Myocyte (in vitro differentiated cells): ENCODE measurements around the gene MYPN. TPM values are rescaled to one million over a fixed set of nuclear protein-coding genes. Genes with fewer than 3 reads are reported as not detected.
"Not testable (repeated sequence)": the region's sequence is repeated elsewhere in the genome, so short reads cannot be mapped to it uniquely, and the experiment has no call there.

Experiments
- DNase-seq: peaks from one replicate; pipeline ENCODE4 v3.0.0-alpha.2; 2012; ENCODE audit warnings: low read depth
- polyA plus RNA-seq: library from polyadenylated mRNA; unstranded; fragments of >200 nt; gene quantifications from one replicate; pipeline ENCODE4 v1.2.1, GENCODE V29; 2012; ENCODE audit warnings: missing spikeins
- total RNA-seq: library from RNA; depleted of rRNA; stranded (reverse); fragments of >200 nt; gene quantifications from 2 replicates; pipeline ENCODE4 v1.2.3, GENCODE V29; 2014

Gene MYPN, protein sequence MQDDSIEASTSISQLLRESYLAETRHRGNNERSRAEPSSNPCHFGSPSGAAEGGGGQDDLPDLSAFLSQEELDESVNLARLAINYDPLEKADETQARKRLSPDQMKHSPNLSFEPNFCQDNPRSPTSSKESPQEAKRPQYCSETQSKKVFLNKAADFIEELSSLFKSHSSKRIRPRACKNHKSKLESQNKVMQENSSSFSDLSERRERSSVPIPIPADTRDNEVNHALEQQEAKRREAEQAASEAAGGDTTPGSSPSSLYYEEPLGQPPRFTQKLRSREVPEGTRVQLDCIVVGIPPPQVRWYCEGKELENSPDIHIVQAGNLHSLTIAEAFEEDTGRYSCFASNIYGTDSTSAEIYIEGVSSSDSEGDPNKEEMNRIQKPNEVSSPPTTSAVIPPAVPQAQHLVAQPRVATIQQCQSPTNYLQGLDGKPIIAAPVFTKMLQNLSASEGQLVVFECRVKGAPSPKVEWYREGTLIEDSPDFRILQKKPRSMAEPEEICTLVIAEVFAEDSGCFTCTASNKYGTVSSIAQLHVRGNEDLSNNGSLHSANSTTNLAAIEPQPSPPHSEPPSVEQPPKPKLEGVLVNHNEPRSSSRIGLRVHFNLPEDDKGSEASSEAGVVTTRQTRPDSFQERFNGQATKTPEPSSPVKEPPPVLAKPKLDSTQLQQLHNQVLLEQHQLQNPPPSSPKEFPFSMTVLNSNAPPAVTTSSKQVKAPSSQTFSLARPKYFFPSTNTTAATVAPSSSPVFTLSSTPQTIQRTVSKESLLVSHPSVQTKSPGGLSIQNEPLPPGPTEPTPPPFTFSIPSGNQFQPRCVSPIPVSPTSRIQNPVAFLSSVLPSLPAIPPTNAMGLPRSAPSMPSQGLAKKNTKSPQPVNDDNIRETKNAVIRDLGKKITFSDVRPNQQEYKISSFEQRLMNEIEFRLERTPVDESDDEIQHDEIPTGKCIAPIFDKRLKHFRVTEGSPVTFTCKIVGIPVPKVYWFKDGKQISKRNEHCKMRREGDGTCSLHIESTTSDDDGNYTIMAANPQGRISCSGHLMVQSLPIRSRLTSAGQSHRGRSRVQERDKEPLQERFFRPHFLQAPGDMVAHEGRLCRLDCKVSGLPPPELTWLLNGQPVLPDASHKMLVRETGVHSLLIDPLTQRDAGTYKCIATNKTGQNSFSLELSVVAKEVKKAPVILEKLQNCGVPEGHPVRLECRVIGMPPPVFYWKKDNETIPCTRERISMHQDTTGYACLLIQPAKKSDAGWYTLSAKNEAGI (N-terminal part only)
- 119 and 131 TPM in 2 replicates for total RNA-seq
- polyA plus RNA-seq, result 15.6 TPM

DNA sequence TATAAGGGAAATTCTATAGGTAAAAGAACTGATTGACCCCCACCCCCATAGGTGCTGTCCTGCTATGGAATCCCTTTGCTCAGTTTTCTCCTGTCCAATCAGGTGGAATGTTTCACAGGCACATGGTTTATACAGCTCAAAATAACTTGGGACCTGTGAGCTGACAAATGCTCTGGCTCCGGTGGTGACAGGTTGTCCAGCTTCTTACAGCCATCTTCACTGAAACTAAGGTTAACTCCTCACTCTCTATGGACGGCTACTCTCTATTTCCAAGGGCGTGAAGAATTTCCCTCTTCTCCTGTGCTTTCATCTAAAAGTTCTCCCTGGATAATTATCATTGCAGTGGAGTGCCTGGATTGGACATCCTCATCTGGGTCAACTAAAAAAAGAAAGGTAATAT, at the start of gene MYPN:
TSS of gene MYPN (plus strand) at position 158 of the 400 bp plus-strand sequence. CDS start 11,951 bp downstream, outside the sequence.
- DNase-seq, result peak; percentile 88

DNA sequence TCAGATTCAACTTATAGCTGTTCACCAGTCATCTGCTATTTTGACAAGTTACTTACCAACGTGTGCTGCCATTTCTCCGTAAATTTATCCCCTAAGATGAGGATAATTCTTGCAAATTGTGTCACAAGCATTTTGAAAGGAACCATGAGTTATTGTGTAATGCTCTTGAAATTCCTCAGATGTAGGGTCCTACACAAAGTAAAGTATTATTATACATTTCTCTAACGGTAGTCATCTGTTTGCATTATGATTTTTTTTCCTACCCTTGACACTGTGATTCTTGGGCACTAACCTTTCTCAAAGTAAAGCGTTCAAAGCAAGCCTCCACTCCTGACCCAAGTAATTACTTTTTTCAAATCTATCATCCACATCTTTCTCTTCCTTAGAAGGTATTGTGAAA, 42.3 kb upstream of the MYPN start:
- DNase-seq, result no peak

DNA sequence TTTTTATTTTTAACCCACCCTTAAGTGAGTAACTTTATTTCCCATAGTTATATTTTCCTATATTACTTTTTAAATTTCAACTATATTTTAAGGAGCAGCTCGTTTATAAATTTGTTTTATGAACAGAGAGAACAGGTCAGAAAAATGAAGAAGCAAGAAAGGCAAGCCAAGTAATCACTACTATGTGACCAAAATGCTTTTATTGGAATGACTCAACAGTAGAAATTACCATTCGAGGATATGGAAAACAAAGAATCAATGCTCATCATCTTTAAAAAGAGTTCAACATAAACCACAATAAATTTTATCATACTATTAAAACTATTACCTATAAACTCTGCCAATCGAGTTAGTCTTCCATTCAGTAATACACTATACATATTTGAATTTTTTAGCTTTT, 41.8 kb upstream of the MYPN start:
- no peak for DNase-seq

DNA sequence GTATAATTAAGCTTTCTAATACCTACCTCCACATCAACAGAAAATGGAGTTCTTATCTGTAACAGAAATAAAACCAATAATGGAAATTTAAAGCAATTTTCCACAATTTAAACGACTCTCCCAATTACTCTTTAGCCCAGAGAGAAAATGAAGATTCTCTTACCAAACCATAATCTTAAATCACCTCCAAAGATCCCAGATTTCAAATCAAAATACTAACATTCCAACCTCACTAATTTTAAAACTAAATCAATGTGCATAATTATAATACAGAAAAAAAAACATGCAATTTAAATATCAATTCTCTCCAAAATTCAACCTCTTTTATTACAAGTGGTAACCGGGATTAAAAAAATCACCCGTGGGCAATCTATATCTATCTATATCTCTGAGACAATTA, 35.7 kb upstream of the MYPN start:
- no peak for DNase-seq

DNA sequence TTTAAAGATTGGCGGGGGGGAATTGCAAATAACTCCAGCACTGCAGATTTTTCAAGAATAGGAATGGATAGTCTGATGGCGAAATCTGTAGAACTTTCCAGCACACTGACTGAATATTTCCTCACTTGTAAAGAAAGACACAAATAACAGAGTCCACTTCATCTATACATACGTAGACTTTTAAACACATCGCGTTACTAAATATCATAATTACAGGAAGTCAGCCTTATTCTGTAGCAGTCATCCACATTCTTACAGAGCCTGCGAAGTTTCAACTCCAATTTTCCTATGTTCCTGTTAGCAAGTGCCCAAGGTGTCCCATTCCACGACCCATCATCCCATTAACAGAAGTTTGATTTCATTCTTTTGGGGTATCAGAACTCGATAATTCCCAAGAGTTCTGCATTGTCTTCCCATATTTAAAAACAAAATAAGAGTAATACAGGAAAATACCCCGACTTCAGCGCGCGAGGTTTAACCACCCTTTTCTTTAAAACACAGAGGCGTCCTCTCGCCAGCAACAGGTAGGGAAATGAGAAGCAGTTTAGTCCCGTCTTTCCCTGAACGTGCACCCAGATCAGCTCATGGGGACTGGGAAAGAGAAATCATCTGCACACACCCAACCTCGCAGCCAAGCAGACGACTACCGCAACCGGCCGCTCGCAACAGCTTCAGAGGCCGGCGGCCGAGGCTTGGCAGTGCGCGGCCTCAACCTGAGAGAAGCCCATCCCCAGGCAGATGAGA, 35.1 kb upstream of the MYPN start:
- no peak for DNase-seq

DNA sequence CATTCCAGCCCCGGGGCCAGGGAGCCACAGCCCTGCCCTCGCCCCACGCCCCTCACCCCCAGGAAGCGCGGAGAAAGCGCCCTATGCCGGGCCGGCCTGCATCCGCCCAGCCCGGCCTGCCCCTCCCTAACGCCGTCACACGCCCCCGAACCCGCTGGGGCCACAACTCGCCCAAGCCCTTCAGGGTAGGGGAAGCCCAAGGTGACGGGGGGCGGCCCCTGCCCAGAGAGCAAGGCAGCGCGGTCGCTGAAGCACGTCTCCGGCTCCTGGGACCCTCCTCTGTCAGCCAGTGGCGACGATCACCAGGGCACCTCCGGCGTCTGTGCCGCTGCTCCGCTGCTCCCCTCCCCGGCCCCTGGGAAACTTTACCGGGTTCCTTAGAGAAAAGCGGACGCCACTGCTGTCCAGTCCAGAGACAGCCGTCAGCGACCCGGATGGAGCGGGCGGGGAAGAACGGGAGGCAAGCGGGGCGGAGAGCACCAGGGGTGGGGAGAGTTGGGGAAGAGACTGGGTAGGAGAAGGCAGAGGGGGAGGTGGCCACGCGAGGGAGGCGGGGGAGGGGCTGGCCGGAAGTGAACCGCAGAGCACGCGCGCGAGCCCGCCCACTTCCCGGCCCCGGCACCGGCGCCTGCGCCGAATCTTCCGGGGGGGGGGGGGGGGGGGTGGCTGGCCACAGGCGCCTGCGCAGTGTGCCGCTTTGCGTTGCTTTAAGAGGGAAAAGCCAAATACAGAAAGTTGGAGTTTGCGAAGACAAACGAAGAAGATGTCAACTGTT, 34.3 kb upstream of the MYPN start, which contains the start of gene HERC4:
TSS of gene HERC4 (minus strand) at position 509 of the 775 bp plus-strand sequence. CDS start 2,175 bp downstream, outside the sequence.
- DNase-seq, result peak; percentile 96

DNA sequence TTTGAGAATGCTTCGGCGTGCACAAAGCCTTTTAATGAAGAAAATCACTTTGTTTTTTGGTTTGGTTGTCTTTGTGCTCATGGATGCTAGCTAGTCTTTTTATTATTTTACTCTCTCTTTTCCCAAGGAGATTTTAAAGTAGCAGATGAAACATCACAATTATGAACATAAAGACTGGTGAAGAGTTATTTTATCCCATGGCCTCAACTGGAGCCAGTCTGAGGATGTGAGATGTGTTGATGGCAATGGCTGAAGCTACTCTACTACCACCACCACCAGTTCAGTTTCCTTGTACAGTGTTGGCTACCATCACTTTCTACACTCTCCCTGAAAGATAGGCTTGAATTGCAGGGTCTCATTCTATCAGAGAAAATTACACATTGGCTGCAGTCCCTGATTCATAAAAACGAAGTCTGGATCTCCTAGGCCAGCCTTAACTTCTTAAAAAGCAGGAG, 33.7 kb upstream of the MYPN start:
- DNase-seq, result no peak

DNA sequence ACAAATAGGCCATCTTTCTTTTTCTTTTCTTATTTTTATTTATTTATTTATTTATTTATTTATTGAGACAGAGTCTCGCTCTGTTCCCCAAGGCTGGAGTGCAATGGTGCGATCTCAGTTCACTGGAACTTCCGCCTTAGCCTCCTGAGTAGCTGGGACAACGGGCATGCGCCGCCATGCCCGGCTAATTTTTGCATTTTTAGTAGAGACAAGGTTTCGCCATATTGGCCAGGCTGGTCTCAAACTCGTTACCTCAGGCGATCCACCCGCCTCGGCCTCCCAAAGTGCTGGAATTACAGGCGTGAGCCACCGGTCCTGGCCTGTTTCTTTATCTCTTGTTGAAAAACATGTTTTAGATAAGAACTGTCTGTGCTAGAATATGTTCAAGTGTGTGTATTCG, 33.2 kb upstream of the MYPN start:
- not testable (repeated sequence) for DNase-seq

DNA sequence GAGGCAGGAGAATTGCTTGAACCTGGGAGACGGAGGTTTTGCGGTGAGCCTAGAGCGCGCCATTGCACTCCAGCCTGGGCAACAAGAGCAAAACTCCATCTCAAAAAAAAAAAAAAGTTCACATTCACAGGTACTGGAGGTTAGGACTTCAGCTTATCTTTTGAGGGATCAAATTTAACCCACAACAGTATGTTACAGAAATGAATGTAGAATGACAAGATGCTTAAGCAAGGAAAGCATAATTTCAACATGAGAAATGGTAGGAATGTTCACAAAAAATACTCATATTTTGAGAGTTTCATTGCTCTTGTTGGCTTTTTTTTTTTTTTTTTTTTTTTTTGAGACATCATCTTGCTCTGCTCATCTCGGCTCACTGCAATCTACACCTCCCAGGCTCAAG, 32.3 kb upstream of the MYPN start:
- DNase-seq, result no peak

DNA sequence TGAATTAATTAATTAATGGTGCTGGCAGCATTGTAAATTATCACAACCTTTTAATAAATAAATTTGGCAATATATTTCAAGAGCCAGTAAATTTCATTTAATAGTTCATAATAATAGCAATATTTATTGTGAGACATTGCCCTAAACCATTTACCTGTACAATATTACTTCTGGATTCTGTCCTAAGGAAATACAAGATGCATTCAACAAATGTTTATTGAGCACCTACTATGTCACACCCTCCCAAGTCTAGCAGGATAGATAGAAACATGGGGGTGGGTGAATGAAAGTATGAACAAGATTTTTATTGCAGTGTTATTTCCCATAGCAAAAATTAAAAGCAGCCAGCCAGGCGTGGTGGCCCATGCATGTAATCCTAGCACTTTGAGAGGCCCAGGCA, 29.9 kb upstream of the MYPN start:
- no peak for DNase-seq

DNA sequence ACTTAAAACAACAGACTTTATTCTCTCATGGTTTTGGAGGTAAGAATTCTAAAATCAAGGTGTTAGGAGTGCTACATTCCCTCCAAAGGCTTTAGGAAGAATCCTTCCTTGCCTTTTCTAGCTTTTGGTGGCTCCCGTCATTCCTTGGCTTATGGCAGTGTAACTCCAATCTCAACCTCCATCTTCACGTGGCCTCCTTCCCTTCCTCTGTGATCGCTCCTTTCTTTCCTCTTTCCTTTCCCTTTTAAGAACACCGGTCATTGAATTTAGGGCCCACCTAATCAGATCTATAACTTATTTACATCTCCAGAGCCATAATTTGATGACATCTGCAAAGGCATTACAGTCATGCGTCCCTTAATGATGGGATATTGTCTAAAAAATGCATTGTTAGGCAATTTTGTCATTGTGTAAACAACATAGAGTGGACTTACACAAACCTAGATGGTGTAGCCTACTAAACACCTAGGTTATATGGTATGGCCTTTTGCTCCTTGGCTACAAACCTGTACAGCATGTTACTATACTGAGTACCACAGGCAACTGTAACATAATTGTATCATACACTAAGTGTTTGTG, 28.3 kb upstream of the MYPN start:
- no peak for DNase-seq

DNA sequence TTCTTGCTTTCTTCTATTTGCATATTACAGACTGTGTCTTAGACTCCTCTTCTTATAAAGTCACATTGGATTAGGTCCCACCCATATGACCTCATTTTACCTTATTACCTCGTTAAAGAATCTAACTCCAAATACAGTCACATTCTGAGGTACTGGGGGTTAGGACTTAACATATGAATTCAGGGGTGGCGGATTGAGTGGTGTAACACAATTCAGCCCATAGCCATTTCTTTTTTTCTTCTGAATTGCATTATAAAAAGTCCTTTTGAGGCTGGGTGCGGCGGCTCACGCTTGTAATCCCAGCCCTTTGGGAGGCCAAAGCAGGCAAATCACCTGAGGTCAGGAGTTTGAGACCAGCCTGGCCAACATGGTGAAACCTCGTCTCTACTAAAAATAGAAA, 27.4 kb upstream of the MYPN start:
- no peak for DNase-seq

DNA sequence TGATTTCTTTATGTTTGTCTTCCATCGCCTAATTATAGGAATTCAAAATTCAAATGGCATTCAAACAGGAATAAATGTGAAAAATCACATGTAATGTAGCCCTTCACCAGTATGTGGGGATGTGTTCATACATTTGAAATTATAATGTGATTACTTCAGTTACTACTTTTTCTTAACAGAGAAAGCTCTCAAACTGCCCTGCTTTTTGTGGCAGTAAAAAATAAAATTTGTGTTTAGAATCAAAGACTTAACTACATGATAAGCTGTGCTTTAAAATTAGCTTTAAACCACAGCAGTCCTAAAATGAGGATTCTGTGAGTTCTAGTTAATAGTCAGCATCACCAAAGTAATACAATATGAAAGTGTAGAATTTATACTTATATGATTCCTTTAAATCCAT, 26.4 kb upstream of the MYPN start:
- peak; percentile 59 for DNase-seq

DNA sequence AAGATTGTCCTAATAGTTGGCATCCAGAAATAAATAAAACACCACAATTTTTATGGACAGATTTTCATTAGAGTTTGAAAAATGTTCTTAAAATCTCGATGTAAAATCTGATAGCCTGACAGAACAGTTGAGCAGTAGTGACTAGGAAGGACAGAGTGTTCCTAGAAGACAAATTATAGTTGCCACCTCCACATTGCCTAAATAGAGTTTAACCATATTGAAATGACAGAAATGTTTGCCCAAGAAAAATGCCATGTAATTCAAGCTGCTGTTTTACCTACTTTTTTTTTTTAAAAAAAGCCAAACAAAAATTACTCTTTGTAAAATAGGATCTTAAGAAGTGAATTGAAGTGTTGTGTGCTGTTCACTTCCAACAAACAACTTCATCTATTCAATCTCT, 25.3 kb upstream of the MYPN start:
- DNase-seq, result no peak

DNA sequence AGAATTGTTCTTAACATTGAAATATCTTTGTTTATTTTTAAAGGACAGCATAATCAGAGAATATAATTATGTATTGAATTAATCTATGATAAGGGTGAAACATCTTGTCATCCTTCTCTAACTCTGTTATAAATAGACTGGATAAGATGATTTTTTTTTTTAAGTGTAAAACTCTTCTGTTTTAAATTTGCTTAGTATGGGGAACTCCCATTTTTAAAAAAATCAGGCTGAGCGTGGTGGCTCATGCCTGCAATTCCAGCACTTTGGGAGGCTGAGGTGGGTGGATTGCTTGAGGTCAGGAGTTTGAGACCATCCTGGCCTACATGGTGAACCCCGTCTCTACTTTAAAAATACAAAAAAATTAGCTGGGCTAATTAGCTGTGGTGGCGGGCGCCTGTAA, 24.8 kb upstream of the MYPN start:
- no peak for DNase-seq

DNA sequence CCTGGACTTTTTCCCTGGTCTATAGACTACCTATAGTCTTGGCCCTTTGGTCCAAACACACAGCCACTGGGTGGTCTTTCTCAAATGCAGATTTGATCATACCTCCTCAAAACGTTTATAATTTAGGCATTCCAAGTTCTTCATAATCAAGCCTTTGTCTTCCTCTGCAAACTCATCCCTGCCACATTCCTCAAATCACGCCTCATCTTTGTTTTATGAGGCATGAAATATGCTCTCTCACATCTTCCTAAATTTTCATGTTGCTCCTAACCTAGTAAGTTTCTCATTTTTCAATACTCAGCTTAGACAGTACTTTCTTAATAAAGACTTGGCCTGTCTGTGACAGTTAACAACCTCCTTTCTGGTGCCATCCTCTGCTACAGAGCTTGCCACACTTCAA, 23.3 kb upstream of the MYPN start:
- no peak for DNase-seq

DNA sequence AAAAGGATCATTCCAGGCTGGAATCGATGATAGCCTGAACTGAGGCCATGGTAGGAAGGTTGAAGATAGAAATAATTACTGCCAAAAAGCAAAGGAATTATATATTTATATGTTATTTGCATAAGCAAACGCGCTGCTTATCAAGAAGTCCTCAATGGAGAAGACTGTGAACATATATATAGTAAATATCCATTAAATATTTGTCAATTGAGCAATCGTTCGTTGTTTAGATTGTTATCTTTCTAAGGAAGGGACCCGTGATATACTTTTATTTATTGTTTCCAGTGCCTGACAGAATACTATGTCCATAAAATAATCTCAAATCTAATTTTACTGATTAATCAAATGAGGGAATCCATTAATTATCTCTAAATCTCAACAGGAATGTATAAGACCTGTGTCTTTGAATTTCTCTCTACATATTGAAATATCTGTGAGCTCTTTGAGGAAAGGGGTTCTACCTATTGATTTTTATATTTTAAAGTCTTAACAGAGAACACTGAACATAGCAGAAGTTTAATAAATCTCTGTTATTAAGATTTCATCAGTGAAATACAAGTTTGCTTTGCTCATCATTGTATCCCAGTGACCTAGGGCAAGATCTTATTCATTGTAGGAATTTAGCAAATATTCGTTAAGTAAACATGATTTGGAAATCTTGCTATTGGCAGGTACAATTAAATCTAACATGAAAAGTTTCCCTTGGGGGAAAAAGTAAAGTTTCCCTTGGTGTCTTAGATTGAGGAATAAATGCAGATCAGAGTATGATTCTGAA, 22.2 kb upstream of the MYPN start:
- no peak for DNase-seq

DNA sequence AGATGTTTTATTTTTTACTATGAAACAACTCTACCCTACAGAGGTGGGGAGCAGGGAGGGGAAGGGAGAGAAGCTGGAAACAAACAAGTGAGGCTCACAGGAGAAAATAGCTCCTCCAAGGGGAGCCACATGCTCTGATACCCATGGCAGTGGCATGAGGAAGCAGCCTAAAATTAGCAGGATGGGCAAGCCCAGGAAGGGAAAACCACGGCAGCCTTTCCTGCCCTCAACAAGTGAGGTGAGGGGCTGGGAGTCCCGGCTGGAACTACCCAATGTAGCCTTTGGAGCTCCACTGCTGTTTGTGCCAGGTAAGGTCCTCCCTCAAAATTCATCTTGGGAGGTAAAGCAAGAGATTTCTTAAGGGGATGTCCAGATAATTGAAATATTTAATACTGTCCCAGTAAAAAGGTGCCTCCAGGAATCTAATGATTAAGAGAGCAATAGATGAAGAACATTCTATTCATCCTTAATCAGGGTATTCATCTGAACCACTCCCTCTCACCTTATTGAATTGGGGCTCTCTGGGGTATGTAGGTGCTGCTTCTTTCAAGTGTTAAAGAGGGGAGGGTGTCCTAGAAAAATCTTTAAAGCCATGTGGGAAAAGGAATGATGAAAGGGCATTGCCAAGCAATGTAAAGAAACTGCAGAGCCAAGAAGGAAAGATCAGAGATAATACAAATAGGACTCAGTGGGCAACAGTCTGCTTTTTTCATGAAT, 21.4 kb upstream of the MYPN start:
- DNase-seq, result peak; percentile 90
